Right lobe of liver (tissue), 4 donors: Measurements from ENCODE around the gene CAMKMT.

Experiments used
- POLR2A ChIP-seq: fragments of 450-650 bp; IDR thresholded peaks from one replicate; pipeline ENCODE4 v1.6.1; 2017; ENCODE audit warnings: antibody characterized with exemption, mild to moderate bottlenecking
- TF ChIP-seq, protein P1 (sequence below), 4 donors: fragments of 200-600 bp in 3 of 4; fragments of 450-650 bp in 1 of 4; IDR thresholded peaks; one replicate each; pipeline versions ENCODE4 v1.5.1 to v1.8.0; 2016 to 2022; ENCODE audit warnings: antibody characterized with exemption in 4 of 4, mild to moderate bottlenecking in 2 of 4
- donor health status: DM: no; HTN: no; CAD: no.
- donor health status: DM: no; HTN: no; CAD: no.
- donor health status: DM: no; HTN: yes; CAD: no.

GRCh38 chr2:44652701-44653100 is 291.0 kb downstream of the CAMKMT start:
- TF ChIP-seq, protein P1, sequence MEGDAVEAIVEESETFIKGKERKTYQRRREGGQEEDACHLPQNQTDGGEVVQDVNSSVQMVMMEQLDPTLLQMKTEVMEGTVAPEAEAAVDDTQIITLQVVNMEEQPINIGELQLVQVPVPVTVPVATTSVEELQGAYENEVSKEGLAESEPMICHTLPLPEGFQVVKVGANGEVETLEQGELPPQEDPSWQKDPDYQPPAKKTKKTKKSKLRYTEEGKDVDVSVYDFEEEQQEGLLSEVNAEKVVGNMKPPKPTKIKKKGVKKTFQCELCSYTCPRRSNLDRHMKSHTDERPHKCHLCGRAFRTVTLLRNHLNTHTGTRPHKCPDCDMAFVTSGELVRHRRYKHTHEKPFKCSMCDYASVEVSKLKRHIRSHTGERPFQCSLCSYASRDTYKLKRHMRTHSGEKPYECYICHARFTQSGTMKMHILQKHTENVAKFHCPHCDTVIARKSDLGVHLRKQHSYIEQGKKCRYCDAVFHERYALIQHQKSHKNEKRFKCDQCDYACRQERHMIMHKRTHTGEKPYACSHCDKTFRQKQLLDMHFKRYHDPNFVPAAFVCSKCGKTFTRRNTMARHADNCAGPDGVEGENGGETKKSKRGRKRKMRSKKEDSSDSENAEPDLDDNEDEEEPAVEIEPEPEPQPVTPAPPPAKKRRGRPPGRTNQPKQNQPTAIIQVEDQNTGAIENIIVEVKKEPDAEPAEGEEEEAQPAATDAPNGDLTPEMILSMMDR (IDR thresholded peaks at IDR 0.05), result no peak
- TF ChIP-seq POLR2A, result no peak
